GM21619 (cell line): ENCODE measurements around the gene HOMER2.
"Not testable (repeated sequence)": the region's sequence is repeated elsewhere in the genome, so short reads cannot be mapped to it uniquely, and the experiment has no call there.

ENCODE experiments used
- ATAC-seq: cut with Tn5 transposase; IDR thresholded peaks from one replicate; pipeline ENCODE4 v1.9.1; 2021; ENCODE audit not compliant: unreplicated experiment

Gene HOMER2

DNA sequence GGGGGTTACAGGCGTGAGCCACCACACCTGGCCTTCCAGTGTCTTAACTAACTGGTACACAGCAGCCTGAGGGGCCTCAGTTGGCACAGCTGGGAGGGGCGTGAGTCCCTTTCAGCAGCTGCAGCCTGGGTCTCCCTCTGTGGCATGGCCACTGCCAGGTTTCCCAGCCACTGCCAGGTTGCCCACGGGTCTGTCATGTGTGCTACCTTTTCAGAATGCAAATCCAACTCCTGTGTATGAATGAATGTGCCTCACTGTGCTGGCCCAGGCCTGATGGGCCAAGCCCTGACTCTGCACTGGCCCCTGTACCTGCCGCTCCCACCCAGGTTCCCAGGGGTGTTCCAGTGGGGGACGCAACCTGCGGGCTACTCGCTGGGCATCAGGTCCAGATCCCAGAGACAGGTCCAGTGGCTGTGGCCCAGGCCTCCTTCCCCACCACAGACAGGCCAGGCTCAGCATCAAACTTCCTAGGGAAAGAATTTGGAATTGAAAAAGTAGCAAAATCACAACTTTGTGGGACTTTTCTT lies 117.1 kb downstream of the HOMER2 start:
- no peak for ATAC-seq

GRCh38 chr15:82833362-82833682 lies 119.2 kb downstream of the HOMER2 start:
- no peak for ATAC-seq

- peak; percentile 91 for ATAC-seq
Observed at GRCh38 chr15:82832601-82833361, 119.7 kb downstream of the HOMER2 start.

DNA sequence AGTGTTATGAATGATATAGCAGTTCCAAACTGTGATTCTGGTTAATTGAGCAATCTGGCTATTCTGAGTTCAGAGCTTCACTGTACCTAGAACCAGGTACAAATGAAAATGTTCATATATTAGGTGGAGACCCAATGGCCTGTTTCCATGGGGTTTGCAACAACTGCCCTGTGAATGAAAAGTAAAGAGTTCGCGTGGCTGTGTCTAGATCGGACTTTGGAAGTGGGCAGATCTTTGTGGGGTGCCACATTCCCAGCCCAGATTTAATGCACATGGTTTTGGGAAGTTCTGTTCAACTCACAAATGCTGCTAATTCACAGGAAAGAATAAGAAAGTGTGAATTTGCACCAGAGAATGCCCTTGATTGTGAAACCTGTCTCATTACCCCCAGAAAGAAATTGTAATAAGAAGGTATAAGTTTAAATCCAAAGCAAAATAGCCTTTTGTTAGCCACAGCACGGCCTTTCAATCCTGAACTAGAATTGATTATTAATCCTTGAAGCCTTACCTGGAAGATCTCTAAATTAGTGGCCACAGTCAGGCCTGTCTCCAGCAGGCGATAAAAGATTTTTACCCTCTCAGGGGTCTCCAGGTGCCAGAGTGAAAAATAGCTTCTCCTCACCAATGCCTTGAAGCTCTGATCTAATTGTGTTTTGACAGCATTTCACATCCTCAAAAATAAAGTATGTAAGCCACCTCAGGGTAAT lies 120.5 kb downstream of the HOMER2 start:
- ATAC-seq: no peak

GRCh38 chr15:82830427-82831173 lies 121.9 kb downstream of the HOMER2 start:
- no peak for ATAC-seq

- no peak for ATAC-seq
Observed at GRCh38 chr15:82829234-82829633, 123.3 kb downstream of the HOMER2 start.

- no peak for ATAC-seq
Observed at GRCh38 chr15:82828075-82828474, 124.4 kb downstream of the HOMER2 start.

DNA sequence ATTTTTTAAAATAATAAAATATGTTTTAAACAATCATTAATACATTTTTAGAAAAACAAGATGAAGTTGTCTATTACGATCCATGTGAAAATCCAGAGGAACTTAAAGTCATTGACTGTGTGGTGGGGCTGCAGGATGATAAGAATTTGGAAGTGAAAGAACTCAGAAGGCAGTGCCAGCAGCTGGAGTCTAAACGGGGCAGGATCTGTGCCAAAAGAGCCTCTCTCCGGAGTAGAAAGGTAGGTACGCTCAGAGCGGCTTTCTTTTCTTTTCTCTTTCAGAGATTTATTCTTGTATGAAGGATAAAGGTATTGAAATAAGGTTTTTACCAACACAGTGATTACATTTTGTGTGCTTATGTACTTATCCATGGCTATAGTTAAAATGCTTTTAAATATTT lies 129.5 kb downstream of the HOMER2 start:
- no peak for ATAC-seq

GRCh38 chr15:82821851-82822250 lies 130.7 kb downstream of the HOMER2 start:
- ATAC-seq: not testable (repeated sequence)

GRCh38 chr15:82821396-82821795 lies 131.1 kb downstream of the HOMER2 start:
- ATAC-seq: not testable (repeated sequence)

- no peak for ATAC-seq
Observed at GRCh38 chr15:82820128-82820527, 132.4 kb downstream of the HOMER2 start.

DNA sequence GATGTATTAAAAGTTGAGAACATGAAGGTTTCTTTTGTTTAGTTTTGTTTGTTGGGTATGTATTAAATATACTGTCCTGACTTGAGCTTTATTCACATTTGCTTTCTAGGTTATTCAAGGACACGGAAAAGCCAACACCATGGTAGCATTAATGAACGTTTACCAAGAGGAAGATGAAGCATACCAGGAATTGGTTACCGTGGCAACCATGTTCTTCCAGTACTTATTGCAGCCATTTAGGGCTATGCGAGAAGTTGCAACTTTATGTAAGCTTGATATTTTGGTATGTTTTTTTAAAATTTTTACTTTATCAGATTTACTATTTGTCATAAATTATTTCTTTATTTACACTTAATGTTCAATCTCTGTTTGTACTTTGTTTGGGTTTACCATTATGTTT lies 139.5 kb downstream of the HOMER2 start:
- ATAC-seq: no peak

DNA sequence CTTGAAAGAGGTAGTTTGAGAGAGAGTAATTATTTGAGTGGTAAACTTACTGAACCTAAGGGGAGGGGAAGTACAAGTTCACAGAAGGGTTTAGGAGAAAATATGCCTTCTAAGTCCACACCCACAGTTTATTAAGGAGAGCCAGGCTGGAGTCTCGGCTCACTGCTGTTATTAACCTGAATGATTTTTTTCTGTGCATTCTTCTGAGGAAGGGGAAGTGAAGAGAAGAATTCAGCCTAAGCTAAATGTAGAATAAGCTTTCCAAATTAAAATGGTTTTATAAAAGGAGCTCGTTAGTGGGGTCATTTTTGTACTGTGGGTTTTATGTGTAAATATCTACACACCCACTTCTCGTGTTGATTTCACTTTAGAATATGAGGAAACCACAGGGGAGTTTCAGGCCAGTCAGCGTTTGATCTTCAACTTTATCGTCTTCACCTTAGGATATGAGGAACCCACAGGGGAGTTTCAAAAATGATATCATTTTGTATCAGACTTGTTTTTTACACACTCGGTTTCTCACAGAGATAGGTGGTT lies 141.6 kb downstream of the HOMER2 start:
- no peak for ATAC-seq

DNA sequence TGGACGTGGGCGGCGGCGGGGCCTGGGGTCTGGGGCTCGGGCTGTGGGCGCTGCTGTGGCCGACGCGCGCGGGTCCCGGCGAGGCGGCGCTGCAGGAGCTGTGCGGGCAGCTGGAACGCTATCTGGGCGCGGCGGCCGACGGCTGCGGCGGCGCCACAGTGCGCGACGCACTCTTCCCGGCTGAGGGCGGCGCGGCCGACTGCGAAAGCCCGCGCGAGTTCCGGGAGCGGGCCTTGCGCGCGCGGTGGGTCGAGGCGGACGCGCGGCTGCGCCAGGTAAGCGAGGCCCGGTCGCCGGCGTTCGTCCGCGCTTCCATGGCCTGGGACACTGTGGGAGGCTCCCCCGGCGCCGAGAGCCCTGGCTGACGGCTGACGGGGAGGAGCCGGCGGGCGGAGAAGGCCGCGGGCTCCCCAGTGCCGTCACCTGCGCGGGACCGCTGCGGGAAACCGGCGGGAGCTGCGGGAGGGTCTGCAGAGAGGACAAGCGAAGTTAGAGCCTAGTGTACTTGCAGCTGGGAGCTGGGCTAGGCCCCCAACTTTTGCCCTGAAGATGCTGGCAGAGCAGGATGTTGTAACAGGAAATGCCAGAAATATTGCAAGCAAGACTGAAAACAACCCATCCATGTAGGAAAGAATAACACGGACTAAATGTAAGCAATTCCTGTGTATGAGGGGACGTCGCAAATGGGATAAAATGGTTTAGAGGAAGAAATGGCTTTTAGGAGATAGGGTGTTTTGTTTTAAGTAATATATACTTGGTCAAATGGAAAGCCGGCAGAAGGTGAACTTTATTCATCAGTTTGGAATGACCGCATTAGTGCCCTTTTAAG lies 142.2 kb downstream of the HOMER2 start:
- peak; percentile 13 for ATAC-seq

GRCh38 chr15:82809308-82810060 lies 143.0 kb downstream of the HOMER2 start, which contains the start of gene WHAMM:
Gene WHAMM (plus strand): TSS chr15:82809628. CDS start chr15:82809727, 99 bp downstream.
- peak; percentile 77 for ATAC-seq

GRCh38 chr15:82808634-82809041 lies 143.9 kb downstream of the HOMER2 start:
- ATAC-seq: no peak

DNA sequence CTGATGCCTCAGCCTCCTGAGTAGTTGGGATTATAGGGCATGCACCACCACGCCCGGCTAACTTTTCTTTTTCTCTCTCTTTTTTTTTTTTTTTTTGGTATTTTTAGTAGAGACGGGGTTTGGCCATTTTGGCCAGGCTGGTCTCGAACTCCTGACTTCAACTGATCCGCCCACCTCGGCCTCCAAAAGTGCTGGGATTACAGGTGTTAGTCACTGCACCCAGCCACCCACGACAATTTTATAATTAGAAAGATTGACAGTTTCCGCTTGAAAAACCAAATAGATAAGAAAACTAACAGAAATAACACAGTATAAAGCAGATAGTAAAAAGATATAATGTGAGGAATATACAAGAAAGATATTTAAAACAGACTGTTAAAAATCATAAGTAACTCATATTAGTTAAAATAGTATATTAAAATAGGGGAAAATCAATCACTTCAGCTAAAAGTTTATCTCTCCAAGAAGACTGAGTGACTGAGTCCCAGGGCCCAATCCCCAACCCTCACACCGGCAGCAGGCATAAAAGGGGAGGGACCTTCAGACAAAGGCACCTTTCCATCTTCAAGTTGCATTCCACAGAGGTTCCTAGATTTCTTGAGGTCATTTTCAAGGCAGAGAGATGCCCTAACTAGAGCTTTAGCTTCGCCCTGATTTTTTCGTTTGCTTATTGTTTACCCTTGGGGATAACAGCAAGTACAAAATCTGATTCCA lies 144.4 kb downstream of the HOMER2 start:
- ATAC-seq: no peak

- peak; percentile 52 for ATAC-seq
Observed at GRCh38 chr15:82805994-82806406, 146.5 kb downstream of the HOMER2 start, which contains the start of gene FSD2. Gene FSD2 (minus strand): TSS chr15:82806069. CDS start chr15:82787390, 18,679 bp downstream.

GRCh38 chr15:82804575-82804949 lies 148.0 kb downstream of the HOMER2 start:
- ATAC-seq: no peak
